Measurements from ENCODE around the gene ANKRD36.
"Not testable (repeated sequence)": the region's sequence is repeated elsewhere in the genome, so short reads cannot be mapped to it uniquely, and the experiment has no call there.

ANKRD36 gene

GRCh38 chr2:97113050-97113881, at the start of gene ANKRD36:
ANKRD36 (plus strand) TSS chr2:97113153; CDS start chr2:97113740, 587 bp downstream.
- DNase-seq (ENCODE audit: low read depth, low spot score): peak; percentile 84
- H3K4me3 ChIP-seq (ENCODE audit: low read depth, low read length): peak within 1 kb of the TSS; percentile 74
- in situ Hi-C loops (cut with HindIII; ENCODE audit: low sequenced_read_pairs): not testable (repeated sequence)
- TF ChIP-seq CTCF (IDR thresholded peaks at IDR 0.05; ENCODE audit: low read depth, low read length): peak; percentile 59

GRCh38 chr2:97066030-97066429, 46.9 kb upstream of the ANKRD36 start:
- in situ Hi-C loops (cut with HindIII; ENCODE audit: low sequenced_read_pairs); H3K4me3 ChIP-seq (ENCODE audit: low read depth, low read length); DNase-seq (ENCODE audit: low read depth, low spot score): not testable (repeated sequence)

GRCh38 chr2:97067279-97068004, 45.5 kb upstream of the ANKRD36 start:
- in situ Hi-C loops (cut with HindIII; ENCODE audit: low sequenced_read_pairs): no loop called here
- DNase-seq (ENCODE audit: low read depth, low spot score): no peak
- H3K4me3 ChIP-seq (ENCODE audit: low read depth, low read length): no peak overlapping the region
- no peak for TF ChIP-seq CTCF (IDR thresholded peaks at IDR 0.05; ENCODE audit: low read depth, low read length)

GRCh38 chr2:97068074-97068473, 44.9 kb upstream of the ANKRD36 start:
- no peak overlapping the region for H3K4me3 ChIP-seq (ENCODE audit: low read depth, low read length)
- no peak for DNase-seq (ENCODE audit: low read depth, low spot score)
- no peak for TF ChIP-seq CTCF (IDR thresholded peaks at IDR 0.05; ENCODE audit: low read depth, low read length)
- in situ Hi-C loops (cut with HindIII; ENCODE audit: low sequenced_read_pairs): no loop called here

- DNase-seq (ENCODE audit: low read depth, low spot score); H3K4me3 ChIP-seq (ENCODE audit: low read depth, low read length); in situ Hi-C loops (cut with HindIII; ENCODE audit: low sequenced_read_pairs): not testable (repeated sequence)
Measured at GRCh38 chr2:97068722-97069121, 44.2 kb upstream of the ANKRD36 start.

- in situ Hi-C loops (cut with HindIII; ENCODE audit: low sequenced_read_pairs); DNase-seq (ENCODE audit: low read depth, low spot score); H3K4me3 ChIP-seq (ENCODE audit: low read depth, low read length): not testable (repeated sequence)
Measured at GRCh38 chr2:97070915-97071314, 42.0 kb upstream of the ANKRD36 start.

GRCh38 chr2:97077213-97077612, 35.7 kb upstream of the ANKRD36 start:
- in situ Hi-C loops (cut with HindIII; ENCODE audit: low sequenced_read_pairs); DNase-seq (ENCODE audit: low read depth, low spot score): not testable (repeated sequence)

GRCh38 chr2:97080855-97081254, 32.1 kb upstream of the ANKRD36 start:
- in situ Hi-C loops (cut with HindIII; ENCODE audit: low sequenced_read_pairs): not testable (repeated sequence)

More at GRCh38 chr2:97077213-97077612, 35.7 kb upstream of the ANKRD36 start:
- not testable (repeated sequence) for H3K4me3 ChIP-seq (ENCODE audit: low read depth, low read length)

GRCh38 chr2:97082206-97082605, 30.7 kb upstream of the ANKRD36 start:
- DNase-seq (ENCODE audit: low read depth, low spot score); H3K4me3 ChIP-seq (ENCODE audit: low read depth, low read length); in situ Hi-C loops (cut with HindIII; ENCODE audit: low sequenced_read_pairs): not testable (repeated sequence)

More at GRCh38 chr2:97080855-97081254, 32.1 kb upstream of the ANKRD36 start:
- not testable (repeated sequence) for DNase-seq (ENCODE audit: low read depth, low spot score); H3K4me3 ChIP-seq (ENCODE audit: low read depth, low read length)

- DNase-seq (ENCODE audit: low read depth, low spot score); in situ Hi-C loops (cut with HindIII; ENCODE audit: low sequenced_read_pairs); H3K4me3 ChIP-seq (ENCODE audit: low read depth, low read length): not testable (repeated sequence)
Measured at GRCh38 chr2:97083516-97083915, 29.4 kb upstream of the ANKRD36 start.

- DNase-seq (ENCODE audit: low read depth, low spot score); in situ Hi-C loops (cut with HindIII; ENCODE audit: low sequenced_read_pairs); H3K4me3 ChIP-seq (ENCODE audit: low read depth, low read length): not testable (repeated sequence)
Measured at GRCh38 chr2:97085093-97085492, 27.9 kb upstream of the ANKRD36 start.

- DNase-seq (ENCODE audit: low read depth, low spot score); in situ Hi-C loops (cut with HindIII; ENCODE audit: low sequenced_read_pairs); H3K4me3 ChIP-seq (ENCODE audit: low read depth, low read length): not testable (repeated sequence)
Measured at GRCh38 chr2:97088706-97089105, 24.2 kb upstream of the ANKRD36 start.

GRCh38 chr2:97092946-97093345, 20.0 kb upstream of the ANKRD36 start:
- in situ Hi-C loops (cut with HindIII; ENCODE audit: low sequenced_read_pairs); DNase-seq (ENCODE audit: low read depth, low spot score); H3K4me3 ChIP-seq (ENCODE audit: low read depth, low read length): not testable (repeated sequence)
